Measurements from ENCODE around the gene LRRIQ1. TPM values are rescaled to one million over a fixed set of nuclear protein-coding genes. Genes with fewer than 3 reads are reported as not detected.
"Not testable (repeated sequence)": the region's sequence is repeated elsewhere in the genome, so short reads cannot be mapped to it uniquely, and the experiment has no call there.

LRRIQ1 gene
- total RNA-seq, 1 donor from 2014 or later = 25.5 TPM

DNA sequence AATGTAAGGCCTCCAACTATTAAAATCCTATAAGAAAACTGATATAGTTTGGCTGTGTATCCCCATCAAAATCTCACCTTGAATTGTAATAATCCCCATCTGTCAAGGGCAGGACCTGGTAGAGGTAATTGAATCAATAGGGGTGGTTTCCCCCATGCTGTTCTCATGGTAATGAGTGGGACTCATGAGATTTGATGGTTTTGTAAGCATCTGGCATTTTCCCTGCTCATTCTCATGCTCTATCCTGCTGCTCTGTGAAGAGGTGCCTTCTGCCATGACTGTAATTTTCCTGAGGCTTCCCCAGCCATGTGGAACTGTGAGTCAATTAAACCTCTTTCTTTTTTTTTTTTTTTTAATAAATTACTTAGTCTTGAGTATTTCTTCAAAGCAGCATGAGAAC, 31.9 kb upstream of the LRRIQ1 start:
- Mint-ChIP-seq H3K36me3 (no peaks in the 10 kb centered on the region), H3K27ac (no peak overlapping the region), H3K4me3 (no peak overlapping the region), H3K9me3 (peaks cover 6% of the 10 kb centered on the region), H3K27me3 (ENCODE audit: insufficient read depth, low read depth) (peaks cover 2% of the 10 kb centered on the region), H3K4me1 (peaks cover 6% of the 10 kb centered on the region)
- H3K79me2 ChIP-seq (ENCODE audit: low read depth) = no peaks in the 10 kb centered on the region
- TF ChIP-seq EZH2 (IDR thresholded peaks at IDR 0.05) = no peak
- no peak for TF ChIP-seq EZH2phosphoT487 (IDR thresholded peaks at IDR 0.05)
- TF ChIP-seq, protein P1, sequence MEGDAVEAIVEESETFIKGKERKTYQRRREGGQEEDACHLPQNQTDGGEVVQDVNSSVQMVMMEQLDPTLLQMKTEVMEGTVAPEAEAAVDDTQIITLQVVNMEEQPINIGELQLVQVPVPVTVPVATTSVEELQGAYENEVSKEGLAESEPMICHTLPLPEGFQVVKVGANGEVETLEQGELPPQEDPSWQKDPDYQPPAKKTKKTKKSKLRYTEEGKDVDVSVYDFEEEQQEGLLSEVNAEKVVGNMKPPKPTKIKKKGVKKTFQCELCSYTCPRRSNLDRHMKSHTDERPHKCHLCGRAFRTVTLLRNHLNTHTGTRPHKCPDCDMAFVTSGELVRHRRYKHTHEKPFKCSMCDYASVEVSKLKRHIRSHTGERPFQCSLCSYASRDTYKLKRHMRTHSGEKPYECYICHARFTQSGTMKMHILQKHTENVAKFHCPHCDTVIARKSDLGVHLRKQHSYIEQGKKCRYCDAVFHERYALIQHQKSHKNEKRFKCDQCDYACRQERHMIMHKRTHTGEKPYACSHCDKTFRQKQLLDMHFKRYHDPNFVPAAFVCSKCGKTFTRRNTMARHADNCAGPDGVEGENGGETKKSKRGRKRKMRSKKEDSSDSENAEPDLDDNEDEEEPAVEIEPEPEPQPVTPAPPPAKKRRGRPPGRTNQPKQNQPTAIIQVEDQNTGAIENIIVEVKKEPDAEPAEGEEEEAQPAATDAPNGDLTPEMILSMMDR (IDR thresholded peaks at IDR 0.05) = no peak
- no peak for DNase-seq (ENCODE audit: low spot score)
- H2AFZ ChIP-seq (replicated peaks) = no peak overlapping the region
- no peaks in the 10 kb centered on the region for H3K9me3 ChIP-seq (ENCODE audit: low read depth)
- no peak overlapping the region for H3K27ac ChIP-seq
- no peak overlapping the region for H3K4me3 ChIP-seq
- H3K27me3 ChIP-seq = no peaks in the 10 kb centered on the region
- H3F3A ChIP-seq (ENCODE audit: low read depth) = peaks cover 4% of the 10 kb centered on the region
- H3K4me2 ChIP-seq = no peak overlapping the region
- no peaks in the 10 kb centered on the region for H3K36me3 ChIP-seq
- H3K4me1 ChIP-seq = no peaks in the 10 kb centered on the region
- no peak overlapping the region for H3K9ac ChIP-seq
- H4K20me1 ChIP-seq (ENCODE audit: low read depth) = no peaks in the 10 kb centered on the region

- H3K79me2 ChIP-seq (ENCODE audit: low read depth); H3K4me3 Mint-ChIP-seq; H3K4me3 ChIP-seq; H3K36me3 Mint-ChIP-seq; H3K27ac Mint-ChIP-seq; H3K27me3 ChIP-seq; H3K4me1 ChIP-seq; H3K27ac ChIP-seq; H3K27me3 Mint-ChIP-seq (ENCODE audit: insufficient read depth, low read depth); H3K9me3 ChIP-seq (ENCODE audit: low read depth); H3K4me1 Mint-ChIP-seq; H3K9ac ChIP-seq; DNase-seq (ENCODE audit: low spot score); H4K20me1 ChIP-seq (ENCODE audit: low read depth); H3K9me3 Mint-ChIP-seq; H3F3A ChIP-seq (ENCODE audit: low read depth); H3K36me3 ChIP-seq; H3K4me2 ChIP-seq: not testable (repeated sequence)
- H2AFZ ChIP-seq (replicated peaks) = peak overlapping the region; percentile 7
These were observed 31.1 kb upstream of the LRRIQ1 start for GRCh38 chr12:85005047-85005446.

- no peak for TF ChIP-seq EZH2 (IDR thresholded peaks at IDR 0.05)
- TF ChIP-seq, protein P1 (IDR thresholded peaks at IDR 0.05) = no peak
- TF ChIP-seq EZH2phosphoT487 (IDR thresholded peaks at IDR 0.05) = no peak
- Histone ChIP-seq H3F3A (ENCODE audit: low read depth) (peaks cover 4% of the 10 kb centered on the region), H3K4me3 (no peak overlapping the region), H3K4me1 (no peaks in the 10 kb centered on the region), H3K9ac (no peak overlapping the region), H3K79me2 (ENCODE audit: low read depth) (no peaks in the 10 kb centered on the region), H3K27me3 (no peaks in the 10 kb centered on the region), H4K20me1 (ENCODE audit: low read depth) (no peaks in the 10 kb centered on the region), H3K9me3 (ENCODE audit: low read depth) (no peaks in the 10 kb centered on the region), H2AFZ (replicated peaks) (no peak overlapping the region), H3K27ac (no peak overlapping the region), H3K36me3 (no peaks in the 10 kb centered on the region), H3K4me2 (no peak overlapping the region)
- H3K27ac Mint-ChIP-seq = no peak overlapping the region
- H3K9me3 Mint-ChIP-seq = peaks cover 5% of the 10 kb centered on the region
- no peaks in the 10 kb centered on the region for H3K36me3 Mint-ChIP-seq
- H3K4me1 Mint-ChIP-seq = peaks cover 6% of the 10 kb centered on the region
- peaks cover 2% of the 10 kb centered on the region for H3K27me3 Mint-ChIP-seq (ENCODE audit: insufficient read depth, low read depth)
- H3K4me3 Mint-ChIP-seq = no peak overlapping the region
- no peak for DNase-seq (ENCODE audit: low spot score)
These were observed 30.5 kb upstream of the LRRIQ1 start for GRCh38 chr12:85005615-85006014.

DNA sequence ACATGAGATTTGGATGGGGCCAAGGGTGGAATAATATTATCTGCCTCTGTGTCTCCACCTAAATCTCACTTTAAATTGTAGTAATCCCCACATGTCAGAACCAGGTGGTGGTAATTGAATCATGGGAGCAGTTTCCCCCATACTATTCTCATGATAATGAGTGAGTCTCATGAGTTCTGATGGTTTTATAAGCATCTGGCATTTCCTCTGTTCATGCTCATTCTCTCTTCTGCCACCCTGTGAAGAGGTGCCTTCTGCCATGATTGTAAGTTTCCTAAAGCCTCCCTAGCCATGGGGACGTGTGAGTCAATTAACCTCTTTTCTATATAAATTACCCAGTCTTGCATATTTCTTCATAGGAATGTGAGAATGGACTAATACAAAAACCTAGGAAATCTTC, 29.9 kb upstream of the LRRIQ1 start:
- H3K4me3 ChIP-seq = no peak overlapping the region
- Mint-ChIP-seq H3K4me1 (peaks cover 6% of the 10 kb centered on the region), H3K27me3 (ENCODE audit: insufficient read depth, low read depth) (peaks cover 2% of the 10 kb centered on the region), H3K36me3 (no peaks in the 10 kb centered on the region), H3K27ac (peak overlapping the region; percentile 75), H3K9me3 (peaks cover 5% of the 10 kb centered on the region), H3K4me3 (no peak overlapping the region)
- no peaks in the 10 kb centered on the region for H4K20me1 ChIP-seq (ENCODE audit: low read depth)
- no peak for DNase-seq (ENCODE audit: low spot score)
- H3K27me3 ChIP-seq = no peaks in the 10 kb centered on the region
- H3K9ac ChIP-seq = no peak overlapping the region
- H3K27ac ChIP-seq = no peak overlapping the region
- H3K4me2 ChIP-seq = no peak overlapping the region
- no peaks in the 10 kb centered on the region for H3K9me3 ChIP-seq (ENCODE audit: low read depth)
- peaks cover 4% of the 10 kb centered on the region for H3F3A ChIP-seq (ENCODE audit: low read depth)
- H3K36me3 ChIP-seq = no peaks in the 10 kb centered on the region
- no peak overlapping the region for H2AFZ ChIP-seq (replicated peaks)
- TF ChIP-seq, protein P1 (IDR thresholded peaks at IDR 0.05) = no peak
- TF ChIP-seq EZH2 (IDR thresholded peaks at IDR 0.05) = no peak
- TF ChIP-seq EZH2phosphoT487 (IDR thresholded peaks at IDR 0.05) = no peak
- H3K4me1 ChIP-seq = no peaks in the 10 kb centered on the region
- H3K79me2 ChIP-seq (ENCODE audit: low read depth) = no peaks in the 10 kb centered on the region
